SU-DHL-6 (cell line): ENCODE measurements around the gene ZNF80.

Experiments
- H2AFZ ChIP-seq: fragments of 200-600 bp; sonication (generic); 2 replicates; pipeline ENCODE4 v1.6.1; 2014; ENCODE audit warnings: low read depth, mild to moderate bottlenecking, moderate library complexity, mixed read lengths, antibody characterized with exemption, low read length; ENCODE audit not compliant: severe bottlenecking
- H3F3A ChIP-seq: fragments of 200-600 bp; shearing (Covaris generic); 2 replicates; pipeline ENCODE4 v1.6.0; 2016; ENCODE audit warnings: antibody characterized with exemption, mild to moderate bottlenecking; ENCODE audit not compliant: insufficient read depth
- H3K27ac ChIP-seq: fragments of 200-600 bp; sonication (generic); 2 replicates; pipeline ENCODE4 v1.5.1; 2016; ENCODE audit warnings: low read depth, mild to moderate bottlenecking, low read length, moderate library complexity, mixed read lengths
- H3K27me3 ChIP-seq: fragments of 200-600 bp; sonication (generic), shearing (Covaris generic); 2 replicates; pipeline ENCODE4 v1.6.0; 2014; ENCODE audit warnings: mild to moderate bottlenecking, low read length
- H3K36me3 ChIP-seq: fragments of 200-600 bp; sonication (generic); 2 replicates; pipeline ENCODE4 v1.6.1; 2014; ENCODE audit warnings: mild to moderate bottlenecking, low read length, mixed read lengths
- H3K4me2 ChIP-seq: fragments of 300-600, 200-600 bp; shearing (Covaris generic), sonication (generic); 2 replicates; pipeline ENCODE4 v1.6.0; 2014; ENCODE audit warnings: low read length, low read depth, mild to moderate bottlenecking; ENCODE audit not compliant: poor library complexity, severe bottlenecking
- H3K4me3 ChIP-seq: fragments of 200-600 bp; sonication (generic); 2 replicates; pipeline ENCODE4 v1.5.1; 2014; ENCODE audit warnings: antibody characterized with exemption, low read length, mild to moderate bottlenecking, mixed read lengths; ENCODE audit not compliant: insufficient read depth, poor library complexity, severe bottlenecking
- H3K79me2 ChIP-seq: fragments of 200-600 bp; sonication (generic); 2 replicates; pipeline ENCODE4 v1.6.1; 2014; ENCODE audit warnings: mild to moderate bottlenecking, low read length, moderate library complexity; ENCODE audit not compliant: insufficient read depth
- H3K9ac ChIP-seq: fragments of 200-600 bp; sonication (generic); 2 replicates; pipeline ENCODE4 v1.7.0; 2014; ENCODE audit warnings: mild to moderate bottlenecking, low read length
- H3K9me2 ChIP-seq: fragments of 200-600 bp; sonication (generic); replicated peaks from 2 replicates; pipeline ENCODE4 v1.6.1; 2014; ENCODE audit warnings: low read length; ENCODE audit not compliant: insufficient read depth
- H3K9me3 ChIP-seq: fragments of 200-600 bp; sonication (generic); 2 replicates; pipeline ENCODE4 v1.6.1; 2014; ENCODE audit warnings: low read length, mixed read lengths; ENCODE audit not compliant: insufficient read depth
- H4K20me1 ChIP-seq: fragments of 200-600 bp; sonication (generic); 2 replicates; pipeline ENCODE4 v1.6.1; 2014; ENCODE audit warnings: low read depth, mild to moderate bottlenecking, antibody characterized with exemption, low read length, moderate library complexity, mixed read lengths
- EZH2phosphoT487 ChIP-seq: fragments of 200-600 bp; sonication (generic), shearing (Covaris generic); conservative IDR thresholded peaks from 2 replicates; pipeline ENCODE4 v1.6.1; 2018; ENCODE audit warnings: mild to moderate bottlenecking, antibody characterized with exemption, low read length, moderate library complexity, mixed read lengths
- TF ChIP-seq, protein P1 (sequence below): fragments of 200-600 bp; sonication (generic); IDR thresholded peaks from one replicate; pipeline ENCODE4 v1.5.1; 2017; ENCODE audit warnings: antibody characterized with exemption, mild to moderate bottlenecking, low read length, moderate library complexity; ENCODE audit not compliant: insufficient read depth, poor library complexity, severe bottlenecking

The ZNF80 gene

DNA sequence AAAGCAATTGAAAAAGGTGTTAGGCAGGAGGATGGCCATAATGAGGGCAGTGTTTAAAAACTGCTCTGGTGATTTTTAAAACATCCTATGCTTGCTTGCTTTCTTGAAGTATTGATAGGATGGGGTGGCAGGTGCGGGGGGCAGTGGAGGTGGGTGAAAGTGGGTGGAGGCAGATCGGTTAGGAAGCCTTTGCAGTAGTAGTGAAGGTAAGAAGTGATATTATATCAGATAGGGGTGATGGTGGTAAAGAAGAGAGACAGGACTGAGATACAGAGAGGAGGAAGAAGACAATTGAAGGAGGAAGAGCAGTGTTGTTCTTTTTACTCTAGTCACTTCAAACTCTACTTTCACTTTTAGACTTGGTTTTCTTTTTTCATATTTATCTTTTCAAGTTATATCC is 11.1 kb downstream of the ZNF80 start:
- Histone ChIP-seq H3K36me3 (peaks cover 3% of the 10 kb centered on the region; the same call in 1 of the 2 replicates), H3K79me2 (no peaks in the 10 kb centered on the region), H3K9me2 (no peaks in the 10 kb centered on the region), H2AFZ (no peak overlapping the region), H3K27me3 (no peaks in the 10 kb centered on the region), H3K4me3 (no peak overlapping the region), H3K27ac (no peak overlapping the region), H3K9ac (no peak overlapping the region), H3F3A (peaks cover 4% of the 10 kb centered on the region; the same call in 1 of the 2 replicates), H3K4me2 (no peak overlapping the region), H4K20me1 (no peaks in the 10 kb centered on the region), H3K9me3 (peaks cover 18% of the 10 kb centered on the region; the same call in 1 of the 2 replicates)
- TF ChIP-seq, protein P1, sequence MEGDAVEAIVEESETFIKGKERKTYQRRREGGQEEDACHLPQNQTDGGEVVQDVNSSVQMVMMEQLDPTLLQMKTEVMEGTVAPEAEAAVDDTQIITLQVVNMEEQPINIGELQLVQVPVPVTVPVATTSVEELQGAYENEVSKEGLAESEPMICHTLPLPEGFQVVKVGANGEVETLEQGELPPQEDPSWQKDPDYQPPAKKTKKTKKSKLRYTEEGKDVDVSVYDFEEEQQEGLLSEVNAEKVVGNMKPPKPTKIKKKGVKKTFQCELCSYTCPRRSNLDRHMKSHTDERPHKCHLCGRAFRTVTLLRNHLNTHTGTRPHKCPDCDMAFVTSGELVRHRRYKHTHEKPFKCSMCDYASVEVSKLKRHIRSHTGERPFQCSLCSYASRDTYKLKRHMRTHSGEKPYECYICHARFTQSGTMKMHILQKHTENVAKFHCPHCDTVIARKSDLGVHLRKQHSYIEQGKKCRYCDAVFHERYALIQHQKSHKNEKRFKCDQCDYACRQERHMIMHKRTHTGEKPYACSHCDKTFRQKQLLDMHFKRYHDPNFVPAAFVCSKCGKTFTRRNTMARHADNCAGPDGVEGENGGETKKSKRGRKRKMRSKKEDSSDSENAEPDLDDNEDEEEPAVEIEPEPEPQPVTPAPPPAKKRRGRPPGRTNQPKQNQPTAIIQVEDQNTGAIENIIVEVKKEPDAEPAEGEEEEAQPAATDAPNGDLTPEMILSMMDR, result no peak
- TF ChIP-seq EZH2phosphoT487, result no peak

DNA sequence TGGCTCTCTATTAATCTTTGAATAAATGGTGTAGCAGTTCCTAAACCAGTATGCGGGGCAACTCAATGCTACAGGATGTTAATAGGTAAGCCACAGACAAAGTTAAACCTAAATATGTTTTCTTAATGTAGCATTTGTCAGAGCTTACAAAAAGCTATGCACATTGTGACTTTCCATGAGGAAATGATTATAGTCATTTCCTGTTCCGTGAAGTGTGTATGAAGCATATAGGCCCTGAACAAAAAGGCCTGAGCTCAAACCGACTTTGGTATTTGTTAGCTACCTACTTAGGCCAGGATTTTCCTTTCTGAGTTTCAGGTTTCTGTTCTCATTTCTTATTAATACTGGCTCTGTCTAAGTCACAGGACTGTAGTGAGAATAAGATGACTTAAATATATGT is 14.2 kb downstream of the ZNF80 start:
- peak overlapping the region; percentile 18 for H3K4me2 ChIP-seq

DNA sequence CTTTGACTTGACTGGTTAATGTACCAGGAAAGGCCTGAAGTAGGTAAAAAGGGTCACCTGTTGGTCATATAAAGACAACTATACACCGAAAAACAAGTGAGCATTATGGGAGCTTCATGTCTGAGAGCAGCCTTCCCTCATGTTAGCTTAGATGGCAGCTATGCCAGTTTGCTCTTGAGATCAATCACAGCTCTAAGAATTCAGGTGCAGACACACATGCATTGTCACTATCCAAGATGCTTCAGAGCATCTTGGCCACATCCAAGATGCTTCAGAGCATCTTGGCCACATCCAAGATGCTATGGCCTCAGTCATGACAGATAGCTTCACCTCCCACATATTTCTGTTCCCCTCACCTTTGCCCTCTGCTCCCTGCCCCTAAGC is 15.5 kb downstream of the ZNF80 start:
- H3K9me2 ChIP-seq, result no peaks in the 10 kb centered on the region
- no peak overlapping the region for H3K4me2 ChIP-seq
- peaks cover 7% of the 10 kb centered on the region; the same call in 1 of the 2 replicates for H3F3A ChIP-seq

More for the DNA sequence above, 14.2 kb downstream of the ZNF80 start:
- no peaks in the 10 kb centered on the region for H3K27me3 ChIP-seq
- no peak overlapping the region for H3K9ac ChIP-seq
- H4K20me1 ChIP-seq, result no peaks in the 10 kb centered on the region
- H3K9me2 ChIP-seq, result no peaks in the 10 kb centered on the region
- peaks cover 18% of the 10 kb centered on the region; the same call in 1 of the 2 replicates for H3K9me3 ChIP-seq
- no peak overlapping the region for H3K27ac ChIP-seq
- H2AFZ ChIP-seq, result peak overlapping the region; percentile 7
- no peaks in the 10 kb centered on the region for H3K79me2 ChIP-seq
- H3F3A ChIP-seq, result peaks cover 7% of the 10 kb centered on the region; the same call in 1 of the 2 replicates
- TF ChIP-seq, protein P1, result no peak
- TF ChIP-seq EZH2phosphoT487, result no peak
- no peak overlapping the region for H3K4me3 ChIP-seq
- H3K36me3 ChIP-seq, result peaks cover 3% of the 10 kb centered on the region; the same call in 1 of the 2 replicates

More for the DNA sequence above, 15.5 kb downstream of the ZNF80 start:
- H3K36me3 ChIP-seq, result peaks cover 3% of the 10 kb centered on the region; the same call in 1 of the 2 replicates
- no peak overlapping the region for H2AFZ ChIP-seq
- TF ChIP-seq, protein P1, result no peak
- no peak for TF ChIP-seq EZH2phosphoT487
- no peak overlapping the region for H3K27ac ChIP-seq
- no peaks in the 10 kb centered on the region for H3K79me2 ChIP-seq
- peaks cover 18% of the 10 kb centered on the region; the same call in 1 of the 2 replicates for H3K9me3 ChIP-seq
- H3K4me3 ChIP-seq, result no peak overlapping the region
- H3K9ac ChIP-seq, result no peak overlapping the region
- no peaks in the 10 kb centered on the region for H3K27me3 ChIP-seq
- no peaks in the 10 kb centered on the region for H4K20me1 ChIP-seq
